HCT116 (cell line): ENCODE results near the gene CMC2. TPM values are rescaled to one million over a fixed set of nuclear protein-coding genes. Genes with fewer than 3 reads are reported as not detected.
A peak's percentile ranks its signal among the peaks of the same experiment; 100 is the strongest.

Experiments used
- ATAC-seq: fragments of 200-7000 bp; cut with Tn5 transposase; 2 replicates; pipeline ENCODE4 v1.9.1; 2020; ENCODE audit warnings: mild to moderate bottlenecking, moderate library complexity
- Bru-seq: library from RNA; stranded (reverse); fragments of 400-500 nt; gene quantifications from one replicate; lab custom pipeline; 2021; lab: Mats Ljungman, UMichigan
- BruChase-seq, 2 experiments: library from RNA; stranded (reverse); fragments of 400-500 nt; gene quantifications; one replicate each; lab custom pipeline; 2021; lab: Mats Ljungman, UMichigan
- BruUV-seq: library from RNA; stranded (reverse); fragments of 400-500 nt; replicated peaks from 2 replicates; lab custom pipeline; 2021; lab: Mats Ljungman, UMichigan
- CTCF ChIA-PET: fragments of 300-600 bp; sonication (Branson Sonifier 250); formaldehyde crosslinking; loops from one replicate; lab custom pipeline; 2021; ENCODE audit warnings: antibody characterized with exemption; lab: Charles Lee
- POLR2A ChIA-PET: fragments of 300-600, 350-600 bp; sonication (Branson Sonifier 250); formaldehyde crosslinking; loops from one replicate; lab custom pipeline; 2021; ENCODE audit warnings: antibody characterized with exemption; lab: Charles Lee
- RAD21 ChIA-PET, 2 experiments: fragments of 300-600 bp; sonication (Branson Sonifier 250); formaldehyde crosslinking; loops; one replicate each; lab custom pipeline; 2023; ENCODE audit warnings: low total read pairs in 2 of 2; ENCODE audit not compliant: uncharacterized antibody in 2 of 2, unreplicated experiment in 2 of 2, low non-redundant PET in 1 of 2; lab: Charles Lee
- DNase-seq: peaks from one replicate; pipeline ENCODE4 v3.0.0-alpha.2; 2010; ENCODE audit warnings: low read depth, low spot score
- H2AFZ ChIP-seq: fragments of 200-600 bp; shearing (Covaris generic), sonication (generic); 2 replicates; pipeline ENCODE4 v1.6.1; 2017; ENCODE audit warnings: low read depth, mixed run types, mixed read lengths, antibody characterized with exemption, low read length; ENCODE audit not compliant: poor library complexity, severe bottlenecking
- H3K27ac ChIP-seq: 2 replicates; pipeline ENCODE4 v1.5.1; 2012; ENCODE audit warnings: low read depth, low read length
- H3K27me3 ChIP-seq: fragments of 200-600 bp; sonication (generic); 2 replicates; pipeline ENCODE4 v1.6.1; 2016; ENCODE audit warnings: mixed run types, low read length, mixed read lengths; ENCODE audit not compliant: insufficient read depth
- H3K36me3 ChIP-seq, 2 experiments: fragments of 200-500 bp in 1 of 2; fragments of 200-600 bp in 1 of 2; sonication (Bioruptor generic) in 1 of 2; sonication (generic) in 1 of 2; 2 replicates each; pipeline versions ENCODE4 v1.5.1 to v1.6.1; 2014 to 2016; ENCODE audit warnings: low read length in 2 of 2, inconsistent platforms in 1 of 2, mixed read lengths in 1 of 2, mixed run types in 1 of 2; ENCODE audit not compliant: insufficient read depth in 2 of 2, control insufficient read depth in 1 of 2
- H3K4me1 ChIP-seq, 2 experiments: fragments of 200-600 bp in 1 of 2; sonication (generic) in 1 of 2; 2 replicates each; pipeline versions ENCODE4 v1.5.1 to v1.6.1; 2012 to 2017; ENCODE audit warnings: low read length in 2 of 2, inconsistent platforms in 1 of 2, mild to moderate bottlenecking in 1 of 2, mixed read lengths in 1 of 2, mixed run types in 1 of 2, moderate library complexity in 1 of 2; ENCODE audit not compliant: insufficient read depth in 2 of 2, control insufficient read depth in 1 of 2
- H3K4me2 ChIP-seq: fragments of 200-600 bp; sonication (generic); 2 replicates; pipeline ENCODE4 v1.6.1; 2017; ENCODE audit warnings: mixed run types, low read length, mixed read lengths
- H3K4me3 ChIP-seq, 2 experiments: fragments of 200-600 bp in 1 of 2; sonication (generic) in 1 of 2; replicated peaks in 1 of 2; 2 replicates each; pipeline ENCODE4 v1.5.1; 2011 to 2016; ENCODE audit warnings: low read length in 2 of 2, control low read depth in 1 of 2, low read depth in 1 of 2, mild to moderate bottlenecking in 1 of 2, mixed read lengths in 1 of 2, mixed run types in 1 of 2
- H3K79me2 ChIP-seq: fragments of 200-600 bp; sonication (generic); 2 replicates; pipeline ENCODE4 v1.6.1; 2017; ENCODE audit warnings: mild to moderate bottlenecking, mixed run types, low read length, moderate library complexity, mixed read lengths; ENCODE audit not compliant: insufficient read depth
- H3K9ac ChIP-seq: fragments of 200-600 bp; sonication (generic); 2 replicates; pipeline ENCODE4 v1.6.1; 2016; ENCODE audit warnings: low read length, mixed read lengths
- H3K9me2 ChIP-seq: fragments of 200-600 bp; sonication (generic), shearing (Covaris generic); 2 replicates; pipeline ENCODE4 v1.6.1; 2017; ENCODE audit warnings: mixed run types, mild to moderate bottlenecking, moderate library complexity; ENCODE audit not compliant: insufficient read depth
- H3K9me3 ChIP-seq, 2 experiments: fragments of 200-500 bp in 1 of 2; fragments of 200-600 bp in 1 of 2; sonication (Bioruptor generic) in 1 of 2; sonication (generic) in 1 of 2; 2 replicates each; pipeline ENCODE4 v1.6.1; 2014 to 2017; ENCODE audit warnings: low read length in 2 of 2, mixed read lengths in 2 of 2, inconsistent platforms in 1 of 2, low read depth in 1 of 2, mild to moderate bottlenecking in 1 of 2, mixed run types in 1 of 2, moderate library complexity in 1 of 2; ENCODE audit not compliant: control insufficient read depth in 1 of 2, insufficient read depth in 1 of 2
- H4K20me1 ChIP-seq: fragments of 200-600 bp; sonication (generic), shearing (Covaris generic); 2 replicates; pipeline ENCODE4 v1.6.1; 2017; ENCODE audit warnings: mixed run types, mild to moderate bottlenecking, moderate library complexity; ENCODE audit not compliant: insufficient read depth
- CEBPB ChIP-seq: IDR thresholded peaks from 2 replicates; pipeline ENCODE4 v1.6.1; 2012; ENCODE audit warnings: low read depth
- CTCF ChIP-seq, 3 experiments: fragments of 200-600 bp in 1 of 3; sonication (generic) in 1 of 3; IDR thresholded peaks in 2 of 3; conservative IDR thresholded peaks in 1 of 3; 2 replicates each; pipeline ENCODE4 v1.5.1; 2012 to 2017; ENCODE audit warnings: low read depth in 2 of 3, low read length in 2 of 3, antibody characterized with exemption in 1 of 3, borderline replicate concordance in 1 of 3, control low read depth in 1 of 3, mild to moderate bottlenecking in 1 of 3, mixed read lengths in 1 of 3, mixed run types in 1 of 3, moderate library complexity in 1 of 3; ENCODE audit not compliant: insufficient read depth in 1 of 3
- EGR1 ChIP-seq: IDR thresholded peaks from 2 replicates; pipeline ENCODE4 v1.6.1; 2012; ENCODE audit warnings: low read depth
- ELF1 ChIP-seq: IDR thresholded peaks from 2 replicates; pipeline ENCODE4 v1.6.1; 2012; ENCODE audit warnings: low read depth, borderline replicate concordance
- EZH2 ChIP-seq: fragments of 200-600 bp; sonication (generic); IDR thresholded peaks from 2 replicates; pipeline ENCODE4 v1.6.1; 2017; ENCODE audit warnings: antibody characterized with exemption, mixed run types
- JUND ChIP-seq: IDR thresholded peaks from 2 replicates; pipeline ENCODE4 v1.6.1; 2012
- POLR2A ChIP-seq: IDR thresholded peaks from 2 replicates; pipeline ENCODE4 v1.7.0; 2011; ENCODE audit warnings: borderline replicate concordance; ENCODE audit not compliant: insufficient read depth, insufficient read length; ENCODE audit errors: extremely low read depth
- POLR2AphosphoS5 ChIP-seq: IDR thresholded peaks from 2 replicates; pipeline ENCODE4 v1.6.1; 2011; ENCODE audit warnings: mild to moderate bottlenecking, low read depth, low read length, moderate library complexity
- SP1 ChIP-seq: IDR thresholded peaks from 2 replicates; pipeline ENCODE4 v1.6.1; 2012; ENCODE audit warnings: low read depth
- SRF ChIP-seq: IDR thresholded peaks from 2 replicates; pipeline ENCODE4 v1.6.1; 2012; ENCODE audit warnings: low read depth
- TCF7L2 ChIP-seq: IDR thresholded peaks from 2 replicates; pipeline ENCODE4 v1.7.0; 2011; ENCODE audit warnings: borderline replicate concordance, inconsistent platforms; ENCODE audit not compliant: insufficient read depth, insufficient read length; ENCODE audit errors: extremely low read depth
- YY1 ChIP-seq: IDR thresholded peaks from 2 replicates; pipeline ENCODE4 v1.6.1; 2011; ENCODE audit warnings: low read length, low read depth, moderate library complexity, mild to moderate bottlenecking; ENCODE audit not compliant: insufficient replicate concordance; ENCODE audit errors: extremely low read depth
- ZBTB33 ChIP-seq: IDR thresholded peaks from 2 replicates; pipeline ENCODE4 v1.6.1; 2011; ENCODE audit warnings: mild to moderate bottlenecking, low read length, moderate library complexity; ENCODE audit not compliant: insufficient replicate concordance; ENCODE audit errors: extremely low read depth
- ZFX ChIP-seq: fragments of 450-650 bp; IDR thresholded peaks from 2 replicates; pipeline ENCODE4 v1.6.1; 2017
- ZNF274 ChIP-seq: fragments of 200-500 bp; sonication (Bioruptor generic); IDR thresholded peaks from 2 replicates; pipeline ENCODE4 v1.6.1; 2014; ENCODE audit warnings: mild to moderate bottlenecking, low read depth, low read length, inconsistent platforms
- intact Hi-C: fragments of 100-400 bp; cut with micrococcal nuclease; formaldehyde crosslinking; loops from 2 replicates; pipeline ENCODE4 v1.10.0; 2022
- long read RNA-seq: library from polyadenylated mRNA; unstranded; transcript quantifications from one replicate; pipeline ENCODE4 v2.0.0, GENCODE V29; 2021; ENCODE audit not compliant: unreplicated experiment
- polyA plus RNA-seq: library from polyadenylated mRNA; unstranded; fragments of >200 nt; gene quantifications from 2 replicates; pipeline ENCODE4 v1.2.1, GENCODE V29; 2012; ENCODE audit warnings: missing spikeins
- total RNA-seq: library from RNA; stranded (reverse); gene quantifications from one replicate; pipeline ENCODE4 v1.2.1, GENCODE V29; 2021; ENCODE audit not compliant: unreplicated experiment
- TF ChIP-seq, protein P1 (sequence below): IDR thresholded peaks from 2 replicates; pipeline ENCODE4 v1.6.1; 2012; ENCODE audit warnings: low read depth

The CMC2 gene
- total RNA-seq (119 TPM), Bru-seq, nascent RNA (percentile 86 among the genes with signal in this experiment), BruChase-seq, experiment 1, labeled RNA remaining after a 6-hour chase (percentile 76 among the genes with signal in this experiment), BruChase-seq, experiment 2, labeled RNA remaining after a 2-hour chase (percentile 81 among the genes with signal in this experiment)
- polyA plus RNA-seq = 168 and 188 TPM in 2 replicates
- long read RNA-seq, full-length matches to known transcripts = 50 of 90 reads
- long read RNA-seq, partial matches to known transcripts = 1 of 90 reads
- long read RNA-seq, other reads (novel, unspliced or antisense) = 39 of 90 reads

- DNase-seq (peak; percentile 100), ATAC-seq (peak; percentile 89)
- Histone ChIP-seq H3K79me2 (peaks cover 94% of the 10 kb centered on the region), H3K9me3 (no peaks in the 10 kb centered on the region), H3K9me2 (no peaks in the 10 kb centered on the region), H2AFZ (no peak within 1 kb of the TSS), H3K4me2 (peak within 1 kb of the TSS; percentile 83), H3K4me3 (peak within 1 kb of the TSS; percentile 53 to 93), H3K4me1 (peaks cover 16 to 26% of the 10 kb centered on the region in 2 experiments), H3K27me3 (no peaks in the 10 kb centered on the region), H3K9ac (peak within 1 kb of the TSS; percentile 95), H4K20me1 (peaks cover 22% of the 10 kb centered on the region; the same call in 1 of the 2 replicates), H3K36me3 (peaks cover 3 to 6% of the 10 kb centered on the region in 2 experiments; a peak in 3 of 4 replicates), H3K27ac (peak within 1 kb of the TSS; percentile 97)
- RAD21 ChIA-PET = no interaction called here
- CTCF ChIA-PET = interaction anchor here (0.7 to 1.1 kb wide), 5 partner anchors 11 to 198 kb away, joined by 3 to 11 read pairs (median 3); partner anchors contain the start of gene ATMIN
- intact Hi-C loops = loop anchor here (1.0 to 10.0 kb wide), 4 partner anchors 28 to 188 kb away; partner anchors contain the start of genes ATMIN and GCSH
- POLR2A ChIA-PET = interaction anchor here (0.9 to 1.4 kb wide), 4 partner anchors 14 to 28 kb away, joined by 3 to 4 read pairs (median 3); no protein-coding TSS in a partner anchor
- BruUV-seq = TSS peak; percentile 73
- TF ChIP-seq ZNF274 (no peak), POLR2AphosphoS5 (peak; percentile 86), SRF (no peak), POLR2A (peak; percentile 92), CEBPB (no peak), EZH2 (no peak), JUND (no peak), SP1 (no peak), CTCF (IDR thresholded peaks at IDR 0.05 in 2 of 3, conservative IDR thresholded peaks at IDR 0.05 in 1 of 3; ENCODE audit: borderline replicate concordance in 1 of 3, insufficient read depth in 1 of 3, low read depth in 2 of 3, low read length in 2 of 3) (no peak), ZFX (peak; percentile 6; the same call in 1 of the 2 replicates), ELF1 (no peak), TCF7L2 (peak; percentile 90), YY1 (peak; percentile 72), EGR1 (no peak), ZBTB33 (peak; percentile 52)
- TF ChIP-seq, protein P1, sequence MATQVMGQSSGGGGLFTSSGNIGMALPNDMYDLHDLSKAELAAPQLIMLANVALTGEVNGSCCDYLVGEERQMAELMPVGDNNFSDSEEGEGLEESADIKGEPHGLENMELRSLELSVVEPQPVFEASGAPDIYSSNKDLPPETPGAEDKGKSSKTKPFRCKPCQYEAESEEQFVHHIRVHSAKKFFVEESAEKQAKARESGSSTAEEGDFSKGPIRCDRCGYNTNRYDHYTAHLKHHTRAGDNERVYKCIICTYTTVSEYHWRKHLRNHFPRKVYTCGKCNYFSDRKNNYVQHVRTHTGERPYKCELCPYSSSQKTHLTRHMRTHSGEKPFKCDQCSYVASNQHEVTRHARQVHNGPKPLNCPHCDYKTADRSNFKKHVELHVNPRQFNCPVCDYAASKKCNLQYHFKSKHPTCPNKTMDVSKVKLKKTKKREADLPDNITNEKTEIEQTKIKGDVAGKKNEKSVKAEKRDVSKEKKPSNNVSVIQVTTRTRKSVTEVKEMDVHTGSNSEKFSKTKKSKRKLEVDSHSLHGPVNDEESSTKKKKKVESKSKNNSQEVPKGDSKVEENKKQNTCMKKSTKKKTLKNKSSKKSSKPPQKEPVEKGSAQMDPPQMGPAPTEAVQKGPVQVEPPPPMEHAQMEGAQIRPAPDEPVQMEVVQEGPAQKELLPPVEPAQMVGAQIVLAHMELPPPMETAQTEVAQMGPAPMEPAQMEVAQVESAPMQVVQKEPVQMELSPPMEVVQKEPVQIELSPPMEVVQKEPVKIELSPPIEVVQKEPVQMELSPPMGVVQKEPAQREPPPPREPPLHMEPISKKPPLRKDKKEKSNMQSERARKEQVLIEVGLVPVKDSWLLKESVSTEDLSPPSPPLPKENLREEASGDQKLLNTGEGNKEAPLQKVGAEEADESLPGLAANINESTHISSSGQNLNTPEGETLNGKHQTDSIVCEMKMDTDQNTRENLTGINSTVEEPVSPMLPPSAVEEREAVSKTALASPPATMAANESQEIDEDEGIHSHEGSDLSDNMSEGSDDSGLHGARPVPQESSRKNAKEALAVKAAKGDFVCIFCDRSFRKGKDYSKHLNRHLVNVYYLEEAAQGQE = no peak
Measured at GRCh38 chr16:81006813-81007695, at the start of gene CMC2, which contains the start of gene CENPN. CMC2 (minus strand) TSS chr16:81006885; CDS start chr16:80997394, 9,491 bp downstream. CENPN (plus strand) TSS chr16:81007214; CDS start chr16:81011940, 4,726 bp downstream.
